ENCODE measurements around the gene MSMB.
"Not testable (repeated sequence)": the region's sequence is repeated elsewhere in the genome, so short reads cannot be mapped to it uniquely, and the experiment has no call there.

The MSMB gene

GRCh38 chr10:46046261-46046660, at the start of gene MSMB:
TSS of gene MSMB (minus strand) at chr10:46046269. CDS start at chr10:46046237, 32 bp downstream.
- DNase-seq (ENCODE audit: low spot score): no peak

DNA sequence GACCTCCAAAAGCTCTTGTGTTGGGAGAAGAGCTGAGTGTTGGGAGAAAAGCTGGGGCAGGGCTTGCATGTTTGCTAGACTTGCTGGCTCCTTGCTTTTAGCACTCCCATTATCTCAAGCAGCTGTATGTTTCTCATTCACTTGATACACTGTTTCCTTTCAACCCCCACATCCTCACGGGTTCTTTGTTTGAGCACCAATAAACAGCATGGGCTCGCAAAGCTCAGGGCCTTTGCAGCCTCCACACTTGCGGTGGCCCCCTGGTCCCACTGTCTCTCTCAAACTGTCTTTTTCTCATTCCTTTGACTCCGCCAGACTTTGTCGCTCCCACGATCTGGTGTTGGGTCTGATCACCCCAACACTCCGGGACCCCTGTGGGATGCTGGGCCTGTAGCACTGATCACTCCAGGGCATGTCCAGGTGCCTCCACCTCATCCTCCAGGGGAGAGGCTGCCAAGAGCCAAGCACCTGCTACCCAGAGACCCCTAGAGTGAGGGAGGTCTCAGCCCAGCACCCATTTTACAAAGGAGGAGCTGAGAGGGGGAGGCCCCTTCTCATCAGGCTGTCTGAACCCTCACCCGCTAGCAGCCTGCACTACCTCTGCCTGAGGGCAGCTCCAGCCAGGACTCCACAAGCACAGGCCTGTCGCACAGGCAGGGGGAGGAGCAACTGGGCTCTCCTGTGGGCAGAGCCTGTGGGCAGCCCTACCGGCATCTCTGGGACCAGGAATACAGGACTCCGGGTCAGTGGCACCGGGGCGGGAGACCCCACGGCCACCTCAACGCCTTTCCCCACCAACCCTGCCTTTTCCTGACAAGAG, 49.1 kb upstream of the MSMB start:
- no peak for DNase-seq (ENCODE audit: low spot score)

DNA sequence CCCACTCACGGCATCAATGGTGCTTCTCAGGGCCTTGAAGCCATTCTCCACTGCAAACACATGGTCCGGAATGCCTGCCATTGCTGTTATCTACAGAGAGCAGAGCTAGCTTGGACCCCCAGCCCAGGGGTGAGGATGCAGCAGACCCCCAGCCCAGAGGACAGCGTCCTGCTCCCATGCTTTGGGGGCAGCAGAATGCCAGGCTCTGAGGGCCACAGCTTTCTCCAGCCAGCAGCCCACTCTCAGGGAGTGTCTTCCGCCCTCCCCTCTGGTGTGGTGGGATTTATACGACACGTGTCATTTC, 48.1 kb upstream of the MSMB start:
- no peak for DNase-seq (ENCODE audit: low spot score)

GRCh38 chr10:46093316-46094196, 47.5 kb upstream of the MSMB start:
- not testable (repeated sequence) for DNase-seq (ENCODE audit: low spot score)

DNA sequence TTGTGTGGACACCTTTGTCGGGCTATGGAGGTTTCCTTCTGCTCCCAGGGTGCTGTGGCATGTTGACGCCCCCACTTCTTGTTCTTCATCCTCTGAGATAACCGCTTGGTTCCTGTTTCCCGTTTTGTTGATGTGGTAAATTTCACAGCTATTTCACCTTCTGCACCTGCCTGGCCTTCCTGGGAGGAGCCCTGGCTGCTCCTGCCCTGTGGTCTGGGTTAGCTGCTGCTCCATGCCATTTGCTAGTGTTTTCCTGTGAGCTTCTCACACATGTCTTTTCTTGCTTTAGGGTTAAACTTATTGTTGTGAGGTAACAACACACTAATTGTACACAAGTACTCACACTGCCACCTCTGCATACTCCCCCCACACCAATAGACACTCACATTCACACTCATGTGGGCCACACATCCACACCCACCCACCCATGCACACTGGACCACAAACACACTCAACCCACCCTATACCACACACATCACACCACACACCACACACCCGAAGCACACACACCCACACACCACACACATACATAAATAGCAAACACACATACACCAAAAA, 46.5 kb upstream of the MSMB start:
- DNase-seq (ENCODE audit: low spot score): no peak

DNA sequence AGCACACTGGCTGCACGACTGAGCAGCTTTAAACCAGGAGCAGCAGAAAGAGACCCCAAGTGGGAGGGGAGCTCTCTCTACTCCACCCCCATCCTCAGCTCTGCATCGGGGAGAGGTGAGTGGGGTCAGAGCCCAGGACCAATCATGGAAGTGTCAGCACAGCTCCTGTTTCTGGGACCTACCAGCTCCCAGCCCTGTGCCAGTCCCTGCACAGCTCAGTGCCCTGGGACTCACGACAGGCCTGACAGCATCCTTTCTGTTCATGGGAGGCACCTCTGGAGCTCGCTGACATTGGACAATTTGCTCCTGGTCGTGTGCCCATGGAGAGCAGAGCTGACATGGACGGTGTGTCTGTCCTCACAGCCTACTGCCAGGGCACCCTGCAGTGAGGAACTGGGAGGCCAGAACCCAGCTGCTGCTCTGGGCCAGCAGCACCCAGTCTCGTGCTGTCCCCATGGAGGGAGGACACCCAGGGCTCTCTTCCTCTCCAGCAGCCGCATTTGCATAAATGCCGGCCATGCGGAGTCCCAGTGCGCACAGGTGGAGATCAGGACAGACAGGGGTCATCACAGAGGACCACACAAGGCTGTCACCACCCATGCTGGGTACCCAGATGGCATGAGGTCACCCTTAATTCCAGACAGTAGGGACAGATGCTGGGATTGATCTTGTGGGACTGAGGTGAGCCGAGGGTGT, 45.9 kb upstream of the MSMB start:
- no peak for DNase-seq (ENCODE audit: low spot score)

DNA sequence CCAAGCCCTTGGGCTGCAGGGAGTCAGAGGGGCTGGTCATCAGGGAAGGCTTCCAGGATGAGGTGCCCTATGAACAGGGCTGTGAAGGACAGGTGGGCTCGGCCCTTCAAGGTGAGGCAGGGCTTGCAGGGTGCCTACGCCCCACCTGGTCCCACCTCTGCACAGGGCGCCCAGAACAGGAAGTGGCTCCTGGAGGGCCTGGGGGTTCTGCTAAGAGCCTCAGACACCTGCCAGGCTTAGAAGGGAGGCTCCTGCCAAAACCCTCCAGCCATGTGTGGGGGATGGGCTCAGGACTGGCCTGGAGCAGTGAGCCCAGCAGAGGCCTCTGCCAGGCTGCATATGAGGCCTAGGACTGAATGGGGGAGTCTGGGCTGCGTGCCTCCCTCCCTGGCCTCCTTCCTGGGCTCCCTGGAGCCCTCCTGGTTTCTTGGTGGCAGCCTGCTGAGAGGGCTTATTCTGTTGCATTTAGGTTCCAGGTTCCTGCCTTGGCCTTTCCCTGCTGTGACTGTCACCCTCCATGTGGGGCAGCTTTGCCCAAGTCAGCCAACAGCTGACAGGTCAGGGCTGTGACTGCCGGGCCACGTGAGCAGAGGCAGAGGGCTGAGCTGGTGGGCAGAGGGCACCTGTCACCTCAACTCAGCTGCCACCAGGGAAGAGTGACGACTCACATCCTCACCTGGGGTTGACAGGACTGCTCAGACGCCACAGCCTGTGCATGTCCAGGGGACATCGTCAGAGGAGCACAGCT, 45.2 kb upstream of the MSMB start:
- no peak for DNase-seq (ENCODE audit: low spot score)

DNA sequence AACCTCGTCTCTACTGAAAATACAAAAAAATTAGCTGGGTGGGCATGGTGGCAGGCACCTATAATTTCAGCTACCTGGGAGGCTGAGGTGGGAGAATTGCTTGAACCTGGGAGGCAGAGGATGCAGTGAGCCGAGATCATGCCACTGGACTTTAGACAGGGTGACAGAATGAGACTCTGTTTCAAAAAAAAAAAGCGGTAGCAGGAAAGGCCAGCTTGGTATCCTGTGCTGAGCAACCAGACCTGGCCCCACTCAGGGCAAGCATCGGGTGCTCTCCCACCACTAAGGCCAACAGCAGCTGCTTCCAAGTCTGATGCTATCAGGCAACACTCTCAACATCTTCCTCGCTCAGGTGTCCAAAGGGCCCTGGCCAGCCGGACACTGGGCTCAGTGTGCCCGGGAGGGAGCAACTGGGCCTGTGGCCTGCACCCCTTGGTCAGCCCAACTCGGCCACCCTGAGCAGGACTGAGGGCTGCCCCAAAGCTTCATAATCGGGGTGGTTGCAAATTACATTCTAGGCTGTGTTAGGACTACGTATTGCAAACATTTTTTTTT, 44.3 kb upstream of the MSMB start:
- DNase-seq (ENCODE audit: low spot score): no peak

- not testable (repeated sequence) for DNase-seq (ENCODE audit: low spot score)
These were observed 41.3 kb upstream of the MSMB start for GRCh38 chr10:46087381-46087780.

DNA sequence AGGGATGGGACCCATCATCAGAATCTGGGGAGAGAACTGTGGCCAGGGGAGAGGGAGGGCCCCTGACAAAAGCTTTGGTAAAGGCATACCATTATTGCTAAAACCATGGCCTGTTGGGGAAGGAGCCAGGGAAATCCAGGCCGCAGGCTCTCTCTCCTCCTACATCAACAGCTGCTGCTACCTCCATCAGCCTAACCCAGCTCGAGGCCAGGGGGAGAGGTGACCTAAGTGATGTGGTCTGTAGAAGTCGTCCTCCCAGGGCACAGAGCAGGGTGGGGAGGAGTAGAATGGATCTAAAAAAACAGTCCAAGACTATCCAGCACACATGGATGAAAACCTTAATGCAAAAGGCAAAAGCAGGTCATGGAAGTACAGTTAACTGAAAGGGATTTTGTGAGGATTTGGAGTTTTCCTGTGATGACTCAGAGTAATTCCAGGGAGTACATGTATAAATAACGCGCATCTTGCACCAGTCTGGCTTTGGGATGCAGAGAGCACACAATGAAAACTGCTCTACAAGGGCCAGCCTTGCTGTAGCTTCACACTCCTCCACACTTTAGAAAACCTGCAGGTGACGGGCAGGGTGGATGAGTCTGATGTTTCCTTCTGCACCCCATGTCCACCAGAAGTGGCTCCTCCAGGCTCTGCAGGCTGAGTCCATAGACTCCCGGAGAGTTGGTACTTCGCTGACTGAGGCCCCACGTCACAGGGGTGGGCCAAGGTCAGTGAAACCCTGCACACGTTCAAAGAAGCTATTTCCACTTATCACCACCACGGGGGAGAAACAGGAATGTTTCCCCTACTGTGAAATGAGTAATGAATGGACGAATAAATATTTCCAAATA, 38.5 kb upstream of the MSMB start:
- DNase-seq (ENCODE audit: low spot score): no peak

GRCh38 chr10:46080886-46081285, 34.8 kb upstream of the MSMB start:
- no peak for DNase-seq (ENCODE audit: low spot score)

DNA sequence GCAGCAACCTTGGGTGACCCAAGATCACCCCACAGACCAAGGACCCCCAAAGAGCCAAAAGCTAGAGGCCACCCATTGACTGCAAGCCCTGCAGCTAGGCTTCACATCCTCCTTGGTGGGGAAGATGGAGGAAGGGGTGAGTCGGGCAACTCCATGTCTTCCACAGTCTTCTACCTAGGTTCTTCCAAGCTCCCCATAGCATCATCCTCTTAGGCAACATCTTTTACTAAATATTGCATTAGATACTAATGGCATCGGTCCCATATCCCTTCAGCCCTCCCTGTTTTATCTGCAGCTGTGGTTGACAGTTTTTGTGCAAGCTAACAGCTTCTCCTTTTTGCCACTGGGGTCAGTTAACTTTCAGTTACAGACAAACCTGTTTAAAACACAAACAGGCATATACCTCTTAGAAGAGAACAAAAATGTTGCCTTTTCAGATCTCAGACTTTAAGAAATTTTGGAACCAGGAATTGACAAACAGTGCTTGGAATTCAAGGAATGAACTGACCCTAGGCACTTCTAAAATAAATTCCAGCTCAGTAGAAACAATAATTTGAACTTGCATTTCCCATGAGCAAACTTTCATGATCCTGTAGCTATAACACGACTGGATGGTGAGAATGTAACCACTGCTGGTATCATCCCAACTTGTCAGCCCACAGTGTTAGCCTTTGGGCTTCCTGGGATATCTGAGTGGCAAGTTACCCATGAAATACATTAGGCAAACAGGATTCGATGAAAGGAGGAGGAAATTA, 33.9 kb upstream of the MSMB start:
- DNase-seq (ENCODE audit: low spot score): no peak

DNA sequence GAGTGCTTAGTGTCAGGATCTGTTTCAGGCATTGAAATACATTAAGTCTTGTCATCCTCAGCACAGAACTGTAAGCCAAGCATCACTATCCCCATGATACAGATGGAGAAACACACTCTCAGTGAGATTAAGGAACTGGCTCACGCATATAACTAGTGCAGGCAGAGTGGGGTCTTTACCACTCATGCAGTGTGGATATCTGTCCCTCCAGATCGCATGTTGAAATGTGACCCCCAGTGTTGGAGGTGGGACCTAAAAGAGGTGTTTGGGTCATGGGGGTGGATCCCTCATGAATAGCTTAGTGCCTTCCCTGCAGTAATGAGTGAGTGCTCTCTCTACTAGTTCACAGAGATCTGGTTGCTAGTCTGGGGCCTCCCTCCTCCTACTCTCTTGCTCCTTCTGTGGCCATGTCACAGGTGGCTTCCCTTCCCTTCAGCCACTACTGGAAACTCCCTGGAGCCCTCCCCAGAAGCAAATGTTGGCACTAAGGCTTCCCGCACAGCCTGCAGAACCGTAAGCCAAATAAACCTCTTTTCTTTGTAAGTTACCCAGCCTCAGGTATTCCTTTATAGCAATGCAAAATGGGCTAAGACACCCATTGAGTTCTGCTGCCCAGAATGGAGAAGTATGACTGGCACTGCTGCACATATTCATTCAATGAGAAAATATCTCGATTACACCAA, 31.8 kb upstream of the MSMB start:
- no peak for DNase-seq (ENCODE audit: low spot score)

GRCh38 chr10:46077141-46077554, 31.1 kb upstream of the MSMB start:
- DNase-seq (ENCODE audit: low spot score): no peak

- no peak for DNase-seq (ENCODE audit: low spot score)
These were observed 29.8 kb upstream of the MSMB start for GRCh38 chr10:46075869-46076268.

GRCh38 chr10:46074196-46074946, 28.3 kb upstream of the MSMB start:
- no peak for DNase-seq (ENCODE audit: low spot score)

GRCh38 chr10:46073564-46073963, 27.5 kb upstream of the MSMB start:
- no peak for DNase-seq (ENCODE audit: low spot score)

DNA sequence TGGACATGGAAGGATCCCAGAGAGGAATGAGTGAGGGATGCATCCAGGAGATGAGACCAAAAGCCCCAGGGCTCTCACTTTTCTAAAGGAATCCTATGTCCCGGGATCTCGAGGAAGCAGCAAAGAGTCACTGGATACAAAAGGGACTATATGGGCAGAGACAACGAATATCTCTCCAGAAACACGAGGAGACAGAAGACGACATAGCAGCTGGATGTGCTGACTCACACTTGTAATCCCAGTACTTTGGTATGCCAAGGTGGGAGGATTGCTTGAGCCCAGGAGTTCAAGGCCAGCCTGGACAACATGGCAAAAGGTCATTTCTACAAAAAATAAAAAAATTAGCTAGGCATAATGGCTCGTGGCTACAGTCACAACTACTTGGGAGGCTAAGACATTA, 24.7 kb upstream of the MSMB start:
- DNase-seq (ENCODE audit: low spot score): no peak

All from germinal center (tissue), 1 donor.